Progenitor cell of endocrine pancreas (in vitro differentiated cells): ENCODE measurements around the gene PLA2G4E. TPM values are rescaled to one million over a fixed set of nuclear protein-coding genes. Genes with fewer than 3 reads are reported as not detected.

Source experiments
- DNase-seq: peaks from one replicate; pipeline ENCODE4 v3.0.0; 2021; ENCODE audit warnings: low spot score; ENCODE audit not compliant: unreplicated experiment
- H3K27ac Mint-ChIP-seq: 2 replicates; pipeline ENCODE4 v1.8.0; 2021; ENCODE audit warnings: mild to moderate bottlenecking, moderate library complexity, mixed read lengths
- H3K27me3 Mint-ChIP-seq: 2 replicates; pipeline ENCODE4 v1.8.0; 2021; ENCODE audit warnings: mixed read lengths
- H3K36me3 Mint-ChIP-seq: 2 replicates; pipeline ENCODE4 v1.8.0; 2022; ENCODE audit warnings: mixed read lengths; ENCODE audit not compliant: insufficient read depth
- H3K4me1 Mint-ChIP-seq: 2 replicates; pipeline ENCODE4 v1.8.0; 2021; ENCODE audit warnings: low read depth, mixed read lengths
- H3K4me3 Mint-ChIP-seq: 2 replicates; pipeline ENCODE4 v1.8.0; 2021; ENCODE audit warnings: low read depth, mild to moderate bottlenecking, moderate library complexity, mixed read lengths
- H3K9me3 Mint-ChIP-seq: 2 replicates; pipeline ENCODE4 v1.8.0; 2021; ENCODE audit warnings: low read depth, mixed read lengths
- total RNA-seq: library from RNA; stranded (reverse); gene quantifications from 2 replicates; pipeline ENCODE4 v1.2.1, GENCODE V29; 2021
- TF ChIP-seq, protein P1 (sequence below): fragments of 200-600 bp; sonication (generic); IDR thresholded peaks from one replicate; pipeline ENCODE4 v1.5.0; 2021; ENCODE audit warnings: antibody characterized with exemption, mild to moderate bottlenecking; ENCODE audit not compliant: unreplicated experiment

The PLA2G4E gene
- total RNA-seq, 1 donor from 2014 or later: not detected

DNA sequence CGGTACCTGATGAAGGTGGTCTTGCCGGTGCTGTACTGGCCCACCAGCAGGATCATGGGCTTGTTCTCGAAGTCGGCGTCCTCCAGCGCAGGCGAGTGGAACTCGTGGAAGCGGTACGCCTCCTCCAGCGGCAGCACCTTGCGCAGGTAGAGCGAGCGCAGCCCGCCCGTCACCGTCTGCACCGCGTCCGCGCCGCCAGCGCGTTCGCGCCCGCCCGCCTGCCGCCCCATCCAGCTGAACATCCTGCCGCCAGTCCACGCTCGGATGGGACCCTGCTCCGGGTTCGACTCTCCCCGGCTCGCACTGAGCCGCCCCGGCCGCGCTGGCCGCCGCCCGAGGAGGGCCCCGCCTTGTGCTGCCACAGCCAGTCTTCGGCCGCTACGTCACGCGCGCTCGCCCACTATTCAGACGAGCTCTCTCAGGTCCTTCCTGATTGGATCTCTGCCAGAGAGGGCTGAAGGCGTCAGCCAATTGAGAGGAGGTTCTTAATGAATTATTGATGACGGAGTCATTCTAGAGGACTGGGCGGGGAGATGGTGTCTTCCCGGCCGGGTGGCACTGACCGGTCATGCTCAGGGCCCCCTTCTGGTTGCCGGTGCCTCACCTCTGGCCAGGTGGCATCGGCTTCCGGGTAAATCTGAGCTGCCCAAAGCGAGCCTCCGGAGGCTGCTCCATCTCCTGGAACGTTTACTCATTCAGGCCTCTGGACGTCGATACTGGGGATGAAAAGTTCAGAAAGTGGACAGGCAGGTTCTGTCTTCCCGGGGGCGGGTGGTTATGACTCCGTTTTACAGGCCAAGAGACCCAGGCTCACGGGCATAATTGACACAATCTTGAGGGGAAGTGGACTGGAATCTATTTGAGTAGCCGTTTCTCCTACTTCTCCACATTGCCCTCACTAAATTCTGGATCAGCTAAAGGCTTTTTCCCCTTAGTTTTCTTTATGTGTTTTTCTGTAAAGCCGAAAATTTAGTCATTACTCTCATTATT lies 48.3 kb downstream of the PLA2G4E start, which contains the start of gene EHD4:
EHD4 (minus strand) TSS at position 305 of the 990 bp plus-strand sequence; CDS start at position 242, 63 bp downstream.
- peak within 1 kb of the TSS; percentile 97 for H3K27ac Mint-ChIP-seq

GRCh38 chr15:41971895-41972252 lies 49.0 kb downstream of the PLA2G4E start:
- Mint-ChIP-seq H3K4me1 (peaks cover 19% of the 10 kb centered on the region), H3K27ac (peak overlapping the region; percentile 97)
- peak; percentile 43 for DNase-seq

More for the DNA sequence above, 48.3 kb downstream of the PLA2G4E start, which contains the start of gene EHD4:
- peak; percentile 86 for DNase-seq
- Mint-ChIP-seq H3K4me1 (peaks cover 19% of the 10 kb centered on the region), H3K4me3 (peak within 1 kb of the TSS; percentile 91), H3K36me3 (no peaks in the 10 kb centered on the region), H3K9me3 (no peaks in the 10 kb centered on the region), H3K27me3 (peaks cover 4% of the 10 kb centered on the region)
- TF ChIP-seq, protein P1, sequence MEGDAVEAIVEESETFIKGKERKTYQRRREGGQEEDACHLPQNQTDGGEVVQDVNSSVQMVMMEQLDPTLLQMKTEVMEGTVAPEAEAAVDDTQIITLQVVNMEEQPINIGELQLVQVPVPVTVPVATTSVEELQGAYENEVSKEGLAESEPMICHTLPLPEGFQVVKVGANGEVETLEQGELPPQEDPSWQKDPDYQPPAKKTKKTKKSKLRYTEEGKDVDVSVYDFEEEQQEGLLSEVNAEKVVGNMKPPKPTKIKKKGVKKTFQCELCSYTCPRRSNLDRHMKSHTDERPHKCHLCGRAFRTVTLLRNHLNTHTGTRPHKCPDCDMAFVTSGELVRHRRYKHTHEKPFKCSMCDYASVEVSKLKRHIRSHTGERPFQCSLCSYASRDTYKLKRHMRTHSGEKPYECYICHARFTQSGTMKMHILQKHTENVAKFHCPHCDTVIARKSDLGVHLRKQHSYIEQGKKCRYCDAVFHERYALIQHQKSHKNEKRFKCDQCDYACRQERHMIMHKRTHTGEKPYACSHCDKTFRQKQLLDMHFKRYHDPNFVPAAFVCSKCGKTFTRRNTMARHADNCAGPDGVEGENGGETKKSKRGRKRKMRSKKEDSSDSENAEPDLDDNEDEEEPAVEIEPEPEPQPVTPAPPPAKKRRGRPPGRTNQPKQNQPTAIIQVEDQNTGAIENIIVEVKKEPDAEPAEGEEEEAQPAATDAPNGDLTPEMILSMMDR: peak; percentile 54

GRCh38 chr15:41971089-41971894 lies 49.5 kb downstream of the PLA2G4E start:
- H3K4me3 Mint-ChIP-seq: peak overlapping the region; percentile 91
- H3K9me3 Mint-ChIP-seq: no peaks in the 10 kb centered on the region
- DNase-seq: no peak
- TF ChIP-seq, protein P1: peak; percentile 7
- H3K36me3 Mint-ChIP-seq: no peaks in the 10 kb centered on the region
- peaks cover 19% of the 10 kb centered on the region for H3K4me1 Mint-ChIP-seq
- peaks cover 4% of the 10 kb centered on the region for H3K27me3 Mint-ChIP-seq
- H3K27ac Mint-ChIP-seq: peak overlapping the region; percentile 97

More at GRCh38 chr15:41971895-41972252, 49.0 kb downstream of the PLA2G4E start:
- Mint-ChIP-seq H3K4me3 (peak overlapping the region; percentile 91), H3K9me3 (no peaks in the 10 kb centered on the region), H3K36me3 (no peaks in the 10 kb centered on the region), H3K27me3 (peaks cover 4% of the 10 kb centered on the region)
- TF ChIP-seq, protein P1: peak; percentile 5

- Mint-ChIP-seq H3K4me1 (peaks cover 19% of the 10 kb centered on the region), H3K9me3 (no peaks in the 10 kb centered on the region), H3K36me3 (no peaks in the 10 kb centered on the region), H3K4me3 (peak overlapping the region; percentile 42), H3K27me3 (peaks cover 4% of the 10 kb centered on the region), H3K27ac (no peak overlapping the region)
- no peak for DNase-seq
- TF ChIP-seq, protein P1: no peak
Measured at GRCh38 chr15:41970456-41970855, 50.4 kb downstream of the PLA2G4E start.
